GM19240 (cell line): ENCODE measurements around the gene RPL36A.

Source experiments
- DNase-seq: peaks from one replicate; pipeline ENCODE4 v3.0.0; 2011; ENCODE audit warnings: low spot score; ENCODE audit not compliant: insufficient read length

RPL36A gene

GRCh38 chrX:101442085-101442484, 51.3 kb downstream of the RPL36A start:
- DNase-seq, result no peak
